ENCODE measurements around the gene AATK. TPM values are rescaled to one million over a fixed set of nuclear protein-coding genes. Genes with fewer than 3 reads are reported as not detected.

The AATK gene
- total and polyA plus RNA-seq, 2 experiments from 2014 or later = 1.1 to 5.0 TPM

DNA sequence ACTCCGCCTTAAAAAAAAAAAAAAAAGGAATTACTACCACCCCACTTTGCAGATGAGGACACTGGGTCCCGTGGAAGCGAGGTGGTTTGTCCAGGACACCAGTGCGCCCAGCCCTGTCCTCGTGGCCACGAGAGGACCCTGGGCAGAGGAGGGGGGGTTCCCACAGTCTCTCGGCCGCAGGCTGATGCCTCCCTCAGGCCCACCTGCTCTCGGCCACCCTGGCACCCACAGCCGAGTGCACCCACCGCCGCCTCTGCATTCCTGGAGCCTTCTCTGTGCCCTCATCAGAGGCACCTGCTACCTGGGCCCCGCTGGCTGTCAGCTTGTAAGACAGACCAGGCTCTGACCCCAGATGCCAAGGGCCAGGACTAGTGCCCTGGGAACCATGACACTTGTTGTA lies 28.8 kb downstream of the AATK start:
- ATAC-seq (no peak), DNase-seq (ENCODE audit: low spot score) (no peak)
- no peaks in the 10 kb centered on the region for H3K9me2 ChIP-seq (ENCODE audit: insufficient read depth)
- H3K4me3 Mint-ChIP-seq = no peak overlapping the region
- no peak overlapping the region for H2AFZ ChIP-seq
- H3K36me3 ChIP-seq (ENCODE audit: insufficient read depth) = no peaks in the 10 kb centered on the region
- no peaks in the 10 kb centered on the region for H3K27me3 ChIP-seq (ENCODE audit: insufficient read depth)
- no peaks in the 10 kb centered on the region for H3K4me1 ChIP-seq (ENCODE audit: insufficient read depth)
- H3K9me3 Mint-ChIP-seq = peaks cover 18% of the 10 kb centered on the region
- H3K4me3 ChIP-seq = no peak overlapping the region
- H3K27me3 Mint-ChIP-seq (ENCODE audit: insufficient read depth, low read depth, poor library complexity) = peaks cover 21% of the 10 kb centered on the region
- no peaks in the 10 kb centered on the region for H3K79me2 ChIP-seq (replicated peaks; ENCODE audit: insufficient read depth)
- no peak overlapping the region for H3K27ac Mint-ChIP-seq
- no peaks in the 10 kb centered on the region for H4K20me1 ChIP-seq (replicated peaks; ENCODE audit: insufficient read depth)
- TF ChIP-seq, protein P1, sequence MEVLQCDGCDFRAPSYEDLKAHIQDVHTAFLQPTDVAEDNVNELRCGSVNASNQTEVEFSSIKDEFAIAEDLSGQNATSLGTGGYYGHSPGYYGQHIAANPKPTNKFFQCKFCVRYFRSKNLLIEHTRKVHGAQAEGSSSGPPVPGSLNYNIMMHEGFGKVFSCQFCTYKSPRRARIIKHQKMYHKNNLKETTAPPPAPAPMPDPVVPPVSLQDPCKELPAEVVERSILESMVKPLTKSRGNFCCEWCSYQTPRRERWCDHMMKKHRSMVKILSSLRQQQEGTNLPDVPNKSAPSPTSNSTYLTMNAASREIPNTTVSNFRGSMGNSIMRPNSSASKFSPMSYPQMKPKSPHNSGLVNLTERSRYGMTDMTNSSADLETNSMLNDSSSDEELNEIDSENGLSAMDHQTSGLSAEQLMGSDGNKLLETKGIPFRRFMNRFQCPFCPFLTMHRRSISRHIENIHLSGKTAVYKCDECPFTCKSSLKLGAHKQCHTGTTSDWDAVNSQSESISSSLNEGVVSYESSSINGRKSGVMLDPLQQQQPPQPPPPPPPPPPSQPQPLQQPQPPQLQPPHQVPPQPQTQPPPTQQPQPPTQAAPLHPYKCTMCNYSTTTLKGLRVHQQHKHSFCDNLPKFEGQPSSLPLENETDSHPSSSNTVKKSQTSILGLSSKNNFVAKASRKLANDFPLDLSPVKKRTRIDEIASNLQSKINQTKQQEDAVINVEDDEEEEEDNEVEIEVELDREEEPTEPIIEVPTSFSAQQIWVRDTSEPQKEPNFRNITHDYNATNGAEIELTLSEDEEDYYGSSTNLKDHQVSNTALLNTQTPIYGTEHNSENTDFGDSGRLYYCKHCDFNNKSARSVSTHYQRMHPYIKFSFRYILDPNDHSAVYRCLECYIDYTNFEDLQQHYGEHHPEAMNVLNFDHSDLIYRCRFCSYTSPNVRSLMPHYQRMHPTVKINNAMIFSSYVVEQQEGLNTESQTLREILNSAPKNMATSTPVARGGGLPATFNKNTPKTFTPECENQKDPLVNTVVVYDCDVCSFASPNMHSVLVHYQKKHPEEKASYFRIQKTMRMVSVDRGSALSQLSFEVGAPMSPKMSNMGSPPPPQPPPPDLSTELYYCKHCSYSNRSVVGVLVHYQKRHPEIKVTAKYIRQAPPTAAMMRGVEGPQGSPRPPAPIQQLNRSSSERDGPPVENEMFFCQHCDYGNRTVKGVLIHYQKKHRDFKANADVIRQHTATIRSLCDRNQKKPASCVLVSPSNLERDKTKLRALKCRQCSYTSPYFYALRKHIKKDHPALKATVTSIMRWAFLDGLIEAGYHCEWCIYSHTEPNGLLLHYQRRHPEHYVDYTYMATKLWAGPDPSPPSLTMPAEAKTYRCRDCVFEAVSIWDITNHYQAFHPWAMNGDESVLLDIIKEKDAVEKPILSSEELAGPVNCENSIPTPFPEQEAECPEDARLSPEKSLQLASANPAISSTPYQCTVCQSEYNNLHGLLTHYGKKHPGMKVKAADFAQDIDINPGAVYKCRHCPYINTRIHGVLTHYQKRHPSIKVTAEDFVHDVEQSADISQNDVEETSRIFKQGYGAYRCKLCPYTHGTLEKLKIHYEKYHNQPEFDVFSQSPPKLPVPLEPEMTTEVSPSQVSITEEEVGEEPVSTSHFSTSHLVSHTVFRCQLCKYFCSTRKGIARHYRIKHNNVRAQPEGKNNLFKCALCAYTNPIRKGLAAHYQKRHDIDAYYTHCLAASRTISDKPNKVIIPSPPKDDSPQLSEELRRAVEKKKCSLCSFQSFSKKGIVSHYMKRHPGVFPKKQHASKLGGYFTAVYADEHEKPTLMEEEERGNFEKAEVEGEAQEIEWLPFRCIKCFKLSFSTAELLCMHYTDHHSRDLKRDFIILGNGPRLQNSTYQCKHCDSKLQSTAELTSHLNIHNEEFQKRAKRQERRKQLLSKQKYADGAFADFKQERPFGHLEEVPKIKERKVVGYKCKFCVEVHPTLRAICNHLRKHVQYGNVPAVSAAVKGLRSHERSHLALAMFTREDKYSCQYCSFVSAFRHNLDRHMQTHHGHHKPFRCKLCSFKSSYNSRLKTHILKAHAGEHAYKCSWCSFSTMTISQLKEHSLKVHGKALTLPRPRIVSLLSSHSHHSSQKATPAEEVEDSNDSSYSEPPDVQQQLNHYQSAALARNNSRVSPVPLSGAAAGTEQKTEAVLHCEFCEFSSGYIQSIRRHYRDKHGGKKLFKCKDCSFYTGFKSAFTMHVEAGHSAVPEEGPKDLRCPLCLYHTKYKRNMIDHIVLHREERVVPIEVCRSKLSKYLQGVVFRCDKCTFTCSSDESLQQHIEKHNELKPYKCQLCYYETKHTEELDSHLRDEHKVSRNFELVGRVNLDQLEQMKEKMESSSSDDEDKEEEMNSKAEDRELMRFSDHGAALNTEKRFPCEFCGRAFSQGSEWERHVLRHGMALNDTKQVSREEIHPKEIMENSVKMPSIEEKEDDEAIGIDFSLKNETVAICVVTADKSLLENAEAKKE (CRISPR knock-in tag; IDR thresholded peaks at IDR 0.05) = no peak
- no peak for TF ChIP-seq ZNF331 (CRISPR knock-in tag; IDR thresholded peaks at IDR 0.05; ENCODE audit: low read depth)
- TF ChIP-seq NANOG (IDR thresholded peaks at IDR 0.05; ENCODE audit: borderline replicate concordance) = no peak
- no peak for TF ChIP-seq EZH2phosphoT487 (IDR thresholded peaks at IDR 0.05; ENCODE audit: unreplicated experiment)
- TF ChIP-seq, protein P2, sequence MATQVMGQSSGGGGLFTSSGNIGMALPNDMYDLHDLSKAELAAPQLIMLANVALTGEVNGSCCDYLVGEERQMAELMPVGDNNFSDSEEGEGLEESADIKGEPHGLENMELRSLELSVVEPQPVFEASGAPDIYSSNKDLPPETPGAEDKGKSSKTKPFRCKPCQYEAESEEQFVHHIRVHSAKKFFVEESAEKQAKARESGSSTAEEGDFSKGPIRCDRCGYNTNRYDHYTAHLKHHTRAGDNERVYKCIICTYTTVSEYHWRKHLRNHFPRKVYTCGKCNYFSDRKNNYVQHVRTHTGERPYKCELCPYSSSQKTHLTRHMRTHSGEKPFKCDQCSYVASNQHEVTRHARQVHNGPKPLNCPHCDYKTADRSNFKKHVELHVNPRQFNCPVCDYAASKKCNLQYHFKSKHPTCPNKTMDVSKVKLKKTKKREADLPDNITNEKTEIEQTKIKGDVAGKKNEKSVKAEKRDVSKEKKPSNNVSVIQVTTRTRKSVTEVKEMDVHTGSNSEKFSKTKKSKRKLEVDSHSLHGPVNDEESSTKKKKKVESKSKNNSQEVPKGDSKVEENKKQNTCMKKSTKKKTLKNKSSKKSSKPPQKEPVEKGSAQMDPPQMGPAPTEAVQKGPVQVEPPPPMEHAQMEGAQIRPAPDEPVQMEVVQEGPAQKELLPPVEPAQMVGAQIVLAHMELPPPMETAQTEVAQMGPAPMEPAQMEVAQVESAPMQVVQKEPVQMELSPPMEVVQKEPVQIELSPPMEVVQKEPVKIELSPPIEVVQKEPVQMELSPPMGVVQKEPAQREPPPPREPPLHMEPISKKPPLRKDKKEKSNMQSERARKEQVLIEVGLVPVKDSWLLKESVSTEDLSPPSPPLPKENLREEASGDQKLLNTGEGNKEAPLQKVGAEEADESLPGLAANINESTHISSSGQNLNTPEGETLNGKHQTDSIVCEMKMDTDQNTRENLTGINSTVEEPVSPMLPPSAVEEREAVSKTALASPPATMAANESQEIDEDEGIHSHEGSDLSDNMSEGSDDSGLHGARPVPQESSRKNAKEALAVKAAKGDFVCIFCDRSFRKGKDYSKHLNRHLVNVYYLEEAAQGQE (IDR thresholded peaks at IDR 0.05; ENCODE audit: unreplicated experiment) = no peak
- H3K4me1 Mint-ChIP-seq = no peaks in the 10 kb centered on the region
- H3K27ac ChIP-seq (ENCODE audit: low read depth) = no peak overlapping the region
- peaks cover 16% of the 10 kb centered on the region for H3F3A ChIP-seq (replicated peaks; ENCODE audit: low read depth)
- H3K4me2 ChIP-seq = no peak overlapping the region
- H3K36me3 Mint-ChIP-seq (ENCODE audit: low read depth) = no peaks in the 10 kb centered on the region; the same call in 2 of the 3 replicates

All from GM23338 (cell line).